Keratinocyte (primary cell): ENCODE data around the gene DDTL.

Experiments
- CTCF ChIP-seq, 3 experiments: IDR thresholded peaks in 1 of 3; conservative IDR thresholded peaks in 1 of 3; optimal IDR thresholded peaks in 1 of 3; 2 replicates in 2 of 3; 3 replicates in 1 of 3; pipeline versions ENCODE3 to v1.5.1; 2011; ENCODE audit warnings: low read length in 3 of 3, mild to moderate bottlenecking in 3 of 3, moderate library complexity in 2 of 3, control low read depth in 1 of 3, inconsistent platforms in 1 of 3; ENCODE audit not compliant: insufficient read depth in 2 of 3; ENCODE audit errors: extremely low read depth in 1 of 3
- EZH2 ChIP-seq: IDR thresholded peaks from one replicate; pipeline ENCODE4 v1.6.1; 2012; ENCODE audit warnings: inconsistent platforms, mild to moderate bottlenecking, low read length, moderate library complexity

GRCh38 chr22:24002851-24003250, 36.2 kb downstream of the DDTL start:
- TF ChIP-seq CTCF (optimal IDR thresholded peaks at IDR 0.05 in 1 of 3, IDR thresholded peaks at IDR 0.05 in 1 of 3, conservative IDR thresholded peaks at IDR 0.05 in 1 of 3; ENCODE audit: extremely low read depth in 1 of 3, insufficient read depth in 2 of 3, low read length in 3 of 3) (no peak), EZH2 (no peak)
